LNCAP (cell line): ENCODE measurements around the gene CCDC30.

Source experiments
- CTCF ChIP-seq: fragments of 450-650 bp; IDR thresholded peaks from 2 replicates; pipeline ENCODE4 v1.5.1; 2017; ENCODE audit warnings: mild to moderate bottlenecking

Gene CCDC30

DNA sequence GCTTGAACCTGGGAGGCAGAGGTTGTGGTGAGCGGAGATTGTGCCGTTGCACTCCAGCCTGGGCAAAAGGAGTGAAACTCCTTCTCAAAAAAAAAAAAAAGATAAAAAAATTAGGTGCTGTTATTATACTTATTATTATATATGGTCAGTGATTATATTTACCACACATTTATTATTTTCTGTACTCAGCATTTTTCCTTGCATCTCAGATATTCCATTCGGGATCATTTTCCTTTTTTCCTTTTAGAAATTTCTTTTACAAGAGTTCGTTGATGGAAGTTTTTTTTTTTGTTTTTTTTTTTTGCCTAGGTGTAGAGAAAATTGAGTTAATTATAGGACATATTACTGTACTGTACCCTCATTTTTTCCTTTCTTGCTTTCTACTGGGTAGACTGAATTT is 13.5 kb downstream of the CCDC30 start:
- no peak for TF ChIP-seq CTCF

DNA sequence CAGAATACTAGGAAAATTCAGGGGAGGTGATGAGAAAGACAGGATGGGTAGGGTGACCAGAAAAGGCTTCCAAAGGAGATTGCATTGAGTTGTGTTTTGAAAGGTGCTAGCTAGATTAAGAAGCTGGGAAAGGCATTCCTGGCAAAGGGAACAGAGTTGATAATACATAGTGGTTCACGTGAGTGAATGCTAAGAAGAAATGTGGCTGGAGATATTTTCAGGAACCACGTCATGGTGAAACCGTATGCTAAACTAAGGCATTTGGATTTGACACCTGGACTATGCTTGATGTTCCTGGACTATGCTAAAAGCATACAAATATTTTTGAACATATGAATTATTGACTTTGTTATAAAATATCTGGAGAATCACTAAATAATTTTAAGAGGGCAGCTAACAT is 14.7 kb downstream of the CCDC30 start:
- no peak for TF ChIP-seq CTCF

- TF ChIP-seq CTCF, result no peak
These were observed 16.5 kb downstream of the CCDC30 start for GRCh38 chr1:42479621-42480020.

DNA sequence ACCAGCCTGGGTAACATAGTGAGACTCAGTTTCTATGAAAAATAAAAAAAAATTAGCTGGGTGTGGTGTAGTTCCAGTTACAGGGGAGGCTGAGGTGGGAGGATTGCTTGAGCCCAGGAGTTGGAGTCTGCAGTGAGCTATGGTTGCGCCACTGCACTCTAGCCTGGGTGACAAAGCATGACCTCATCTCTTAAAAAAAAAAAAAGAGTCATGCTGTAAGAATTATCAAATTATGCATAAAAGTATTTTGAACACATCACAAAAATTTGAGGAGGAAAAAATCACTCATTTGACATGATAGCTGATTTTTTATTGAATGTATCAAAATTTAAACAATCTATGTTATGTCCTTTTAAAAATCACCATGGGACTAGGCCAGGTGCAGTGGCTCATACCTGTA is 17.8 kb downstream of the CCDC30 start:
- no peak for TF ChIP-seq CTCF

DNA sequence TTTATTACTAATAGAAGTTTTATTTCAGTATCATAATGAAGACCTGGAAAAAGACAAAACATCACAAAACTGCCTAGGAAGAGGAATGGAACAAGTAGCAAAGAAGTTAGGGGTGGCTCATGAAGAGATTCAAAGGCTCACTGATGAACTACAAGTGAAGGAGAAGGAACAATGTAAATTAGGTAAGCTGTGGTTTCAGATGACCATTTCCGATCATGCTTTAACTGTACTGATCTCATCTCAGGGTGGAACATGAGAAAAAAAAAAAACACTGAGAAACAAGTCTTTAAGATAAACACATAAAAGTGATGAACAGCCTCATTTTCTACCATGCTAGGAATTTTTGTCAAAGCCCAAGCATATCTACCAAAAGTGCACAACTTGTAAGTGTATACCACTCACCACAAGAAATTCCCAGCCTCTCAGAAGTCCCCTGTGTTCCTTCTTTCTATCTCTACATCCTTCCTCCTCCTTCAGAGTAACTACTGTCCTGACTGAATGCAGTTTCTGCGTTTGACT is 19.6 kb downstream of the CCDC30 start:
- no peak for TF ChIP-seq CTCF

GRCh38 chr1:42484382-42484781 is 21.3 kb downstream of the CCDC30 start:
- no peak for TF ChIP-seq CTCF

GRCh38 chr1:42490237-42490636 is 27.2 kb downstream of the CCDC30 start:
- no peak for TF ChIP-seq CTCF

DNA sequence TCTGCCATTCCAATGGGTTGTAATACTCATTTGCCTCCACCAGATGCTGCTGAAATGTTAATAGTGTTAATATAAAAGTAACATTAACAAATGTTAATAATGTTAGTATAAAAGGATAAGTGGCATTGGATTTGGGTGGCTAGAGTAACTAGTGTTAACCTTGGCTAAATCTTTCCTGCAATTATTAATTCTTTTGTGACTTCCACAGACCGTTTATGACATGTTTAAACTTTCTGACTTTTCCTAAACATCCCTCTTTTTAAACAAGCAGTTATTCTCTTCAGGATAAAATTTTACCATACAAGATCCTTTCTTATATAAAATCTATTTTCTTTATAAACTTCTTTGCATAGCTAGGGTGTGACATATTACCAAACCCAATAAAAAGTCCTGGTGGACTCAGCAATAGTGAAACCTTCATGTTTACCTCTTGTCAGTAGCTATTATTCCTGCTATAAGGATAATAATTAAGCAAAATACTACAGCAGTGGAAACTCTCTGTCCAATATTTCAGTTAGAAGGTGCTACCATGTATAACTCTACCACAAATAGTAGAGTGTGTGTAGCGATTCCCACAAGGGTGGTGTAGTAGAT is 41.5 kb downstream of the CCDC30 start:
- TF ChIP-seq CTCF, result no peak
